GM21723 (cell line): ENCODE measurements around the gene TNFRSF25.
"Not testable (repeated sequence)": the region's sequence is repeated elsewhere in the genome, so short reads cannot be mapped to it uniquely, and the experiment has no call there.

Experiments used
- ATAC-seq: cut with Tn5 transposase; IDR thresholded peaks from one replicate; pipeline ENCODE4 v1.9.1; 2021; ENCODE audit warnings: mild to moderate bottlenecking, moderate library complexity; ENCODE audit not compliant: unreplicated experiment

Gene TNFRSF25

DNA sequence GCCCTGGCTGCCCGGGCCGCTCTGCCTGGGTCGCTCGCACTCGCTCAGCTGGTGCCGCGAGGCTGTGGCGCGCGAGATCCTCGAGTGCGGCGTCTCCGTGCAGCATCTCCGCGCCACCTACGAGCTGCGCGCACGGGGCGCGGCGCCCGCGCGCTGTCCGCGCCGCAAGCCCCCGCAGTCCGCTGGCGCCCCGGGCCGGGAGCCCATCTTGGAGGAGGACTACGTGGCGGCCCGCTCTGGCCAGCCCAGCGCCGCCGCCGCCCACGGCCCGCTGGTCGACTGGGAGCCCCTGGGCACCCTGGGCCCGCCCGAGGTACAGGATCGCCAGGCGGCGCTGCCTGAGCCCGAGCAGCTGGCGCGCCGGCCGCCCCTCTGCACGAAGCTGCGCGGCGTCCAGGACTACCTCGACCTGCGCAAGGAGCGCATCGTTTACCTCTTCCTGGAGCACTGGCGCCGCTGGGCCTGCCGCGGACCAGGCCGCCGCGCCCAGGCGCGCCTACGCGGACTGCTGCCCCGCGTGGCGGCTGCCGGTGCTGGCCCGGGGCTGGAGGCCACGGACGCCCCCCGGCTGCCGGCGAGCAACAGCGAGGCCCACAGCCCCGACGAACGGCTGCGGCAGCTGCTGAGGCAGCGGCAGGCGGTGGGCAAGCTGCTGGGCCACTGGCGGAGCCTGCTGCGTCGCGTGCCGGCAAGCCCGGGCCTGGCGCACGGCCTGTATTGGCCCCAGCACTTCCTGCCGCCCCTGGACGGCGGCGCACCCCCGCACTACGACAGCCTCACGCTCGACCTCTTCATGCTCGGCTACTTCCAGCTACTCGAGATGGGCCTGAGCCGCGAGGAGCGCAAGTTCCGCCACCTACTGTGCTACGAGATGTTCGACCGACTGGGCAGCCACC lies 10.9 kb downstream of the TNFRSF25 start:
- ATAC-seq, result no peak

DNA sequence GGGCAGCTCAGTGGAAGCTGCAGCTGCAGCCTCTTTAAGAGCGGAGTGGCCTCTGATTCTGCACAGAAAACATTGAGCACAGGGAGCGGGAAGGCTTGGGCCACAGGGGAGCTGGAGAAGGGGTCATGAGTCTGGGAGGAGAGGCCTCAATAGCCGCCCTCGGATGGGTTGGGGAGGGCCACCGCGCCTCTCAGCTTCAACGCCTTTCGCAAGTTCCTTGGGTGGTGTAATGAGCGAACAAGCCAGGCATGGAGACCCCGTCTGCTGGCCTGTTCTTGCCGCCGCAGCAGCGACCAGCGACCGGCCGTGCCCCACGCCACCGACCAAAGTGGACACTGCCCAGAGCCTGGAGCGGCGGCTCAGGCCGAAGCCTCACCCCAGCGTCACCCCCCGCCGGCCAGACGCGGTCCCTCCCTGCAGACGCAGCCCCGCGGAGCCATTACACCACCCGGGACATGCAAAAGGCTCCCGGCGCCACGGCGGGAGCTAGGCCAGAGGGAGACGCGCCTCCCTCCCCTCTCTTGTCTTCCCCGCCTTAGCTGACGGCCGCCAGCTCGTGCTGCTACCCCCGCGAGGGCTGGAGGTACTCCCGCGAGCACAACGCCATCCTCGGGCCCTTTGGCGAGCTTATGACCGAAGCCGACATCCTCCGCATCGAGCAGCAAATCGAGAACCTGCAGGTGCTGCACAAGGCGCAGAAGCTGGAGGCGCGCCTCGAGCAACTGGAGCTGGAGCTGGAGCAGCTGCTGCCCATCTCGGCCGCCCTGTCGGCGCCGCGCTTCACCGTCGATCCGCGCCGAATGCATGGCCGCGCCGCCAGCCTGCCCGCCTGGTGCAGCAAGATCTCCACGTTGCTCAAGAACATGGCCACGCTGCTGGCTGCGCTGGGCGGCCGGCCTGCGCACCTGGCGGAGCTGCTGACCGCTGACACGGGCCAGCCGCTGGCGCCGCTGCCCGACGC lies 11.8 kb downstream of the TNFRSF25 start:
- not testable (repeated sequence) for ATAC-seq

DNA sequence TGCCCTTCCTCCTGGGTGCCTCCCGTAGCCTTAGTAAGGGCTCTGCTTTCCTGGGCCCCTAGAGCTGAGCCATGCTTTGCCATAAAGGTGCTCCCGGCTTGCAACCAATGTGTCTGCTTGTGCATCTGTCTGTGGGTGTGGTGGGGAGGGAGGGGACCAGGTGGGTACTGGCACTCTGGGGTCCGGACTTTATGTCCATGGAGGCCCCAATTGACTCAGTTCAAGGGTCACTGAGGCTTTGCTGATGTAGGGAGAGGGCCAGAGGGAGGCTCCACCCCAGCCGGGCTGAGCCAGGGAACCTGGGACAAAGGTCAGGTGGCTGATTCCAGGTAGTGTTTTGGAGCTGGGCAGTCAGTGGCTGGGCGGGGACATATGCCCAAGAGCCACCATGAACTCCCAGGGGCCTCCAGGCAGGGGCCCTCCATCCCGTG lies 15.0 kb downstream of the TNFRSF25 start:
- no peak for ATAC-seq

DNA sequence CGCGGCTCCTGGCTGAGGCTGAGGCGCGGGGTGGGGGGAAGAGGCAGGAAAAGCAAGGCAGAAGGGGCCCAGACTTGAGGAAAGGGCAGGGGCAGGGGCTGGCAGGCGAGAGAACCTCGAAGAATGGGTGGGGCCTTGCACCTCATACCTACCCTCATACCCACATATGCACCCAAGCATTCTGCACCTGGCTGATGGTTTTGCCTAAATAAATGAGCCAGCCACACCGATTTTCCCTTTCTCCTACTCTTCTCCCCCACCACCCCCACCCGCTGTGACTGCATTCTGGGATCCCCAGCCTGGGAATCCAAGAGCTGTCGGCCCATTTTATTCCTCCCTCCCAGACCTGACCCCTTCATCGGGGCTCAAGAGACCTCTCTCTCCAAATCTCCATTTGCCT lies 15.5 kb downstream of the TNFRSF25 start:
- ATAC-seq, result not testable (repeated sequence)

DNA sequence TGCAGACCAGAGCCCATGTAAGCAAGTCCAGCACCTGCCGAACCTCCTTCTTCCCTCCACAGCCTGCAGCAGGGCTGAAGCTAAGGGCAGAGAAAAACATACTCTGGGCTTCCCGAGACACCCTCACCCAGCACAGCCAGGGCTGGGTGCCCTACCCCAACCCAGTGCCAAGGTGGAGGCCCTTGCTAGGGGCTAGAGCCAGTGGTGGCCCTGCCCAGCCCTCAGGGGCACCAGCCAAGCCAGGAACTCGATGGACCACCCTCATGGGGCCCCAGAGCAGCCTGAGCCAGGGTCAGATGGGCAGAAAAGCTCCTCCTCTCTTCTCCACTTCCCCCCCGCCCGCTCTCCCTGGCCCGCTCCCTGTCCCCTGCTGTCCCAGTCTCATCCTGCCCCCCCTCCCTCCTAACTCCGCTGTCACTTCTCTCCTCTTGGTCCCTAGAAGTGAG lies 15.9 kb downstream of the TNFRSF25 start:
- no peak for ATAC-seq

DNA sequence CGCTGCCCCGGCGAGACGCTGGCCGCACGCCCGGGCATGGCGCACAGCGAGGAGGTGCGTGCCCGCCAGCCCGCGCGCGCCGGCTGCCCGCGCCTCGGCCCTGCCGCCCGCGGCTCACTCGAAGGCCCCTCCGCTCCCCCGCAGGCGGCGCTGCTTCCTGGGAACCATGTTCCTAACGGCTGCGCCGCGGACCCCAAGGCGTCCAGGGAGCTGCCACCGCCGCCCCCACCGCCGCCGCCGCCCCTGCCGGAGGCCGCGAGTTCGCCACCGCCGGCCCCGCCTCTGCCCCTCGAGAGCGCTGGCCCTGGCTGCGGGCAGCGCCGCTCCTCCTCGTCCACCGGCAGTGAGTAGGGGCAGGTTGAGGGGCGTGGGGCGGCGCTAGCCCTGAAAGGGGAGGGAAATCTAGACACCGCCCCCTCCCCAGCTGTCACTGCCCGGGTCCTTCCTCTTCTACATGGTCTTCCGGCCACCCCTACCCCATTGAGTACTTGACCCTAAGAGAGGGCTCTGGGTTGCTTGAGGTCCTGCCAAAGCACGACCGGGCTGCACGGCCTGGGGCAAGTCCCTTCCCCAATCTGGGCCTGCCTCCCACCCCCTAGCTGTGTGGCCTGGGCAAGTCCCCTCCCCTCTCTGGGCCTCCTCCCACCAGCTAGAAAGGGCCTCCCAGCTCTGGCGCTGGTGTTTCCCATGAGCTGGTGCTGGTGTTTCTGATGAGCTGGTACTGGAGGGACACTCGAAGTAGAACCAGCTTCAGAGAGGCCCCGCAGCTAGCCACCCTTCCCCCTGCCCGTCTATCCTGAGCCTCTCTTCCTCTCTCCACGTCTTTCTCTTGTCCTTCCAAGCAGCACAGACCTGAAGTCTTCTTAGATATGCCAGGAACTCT lies 17.0 kb downstream of the TNFRSF25 start:
- ATAC-seq, result no peak

DNA sequence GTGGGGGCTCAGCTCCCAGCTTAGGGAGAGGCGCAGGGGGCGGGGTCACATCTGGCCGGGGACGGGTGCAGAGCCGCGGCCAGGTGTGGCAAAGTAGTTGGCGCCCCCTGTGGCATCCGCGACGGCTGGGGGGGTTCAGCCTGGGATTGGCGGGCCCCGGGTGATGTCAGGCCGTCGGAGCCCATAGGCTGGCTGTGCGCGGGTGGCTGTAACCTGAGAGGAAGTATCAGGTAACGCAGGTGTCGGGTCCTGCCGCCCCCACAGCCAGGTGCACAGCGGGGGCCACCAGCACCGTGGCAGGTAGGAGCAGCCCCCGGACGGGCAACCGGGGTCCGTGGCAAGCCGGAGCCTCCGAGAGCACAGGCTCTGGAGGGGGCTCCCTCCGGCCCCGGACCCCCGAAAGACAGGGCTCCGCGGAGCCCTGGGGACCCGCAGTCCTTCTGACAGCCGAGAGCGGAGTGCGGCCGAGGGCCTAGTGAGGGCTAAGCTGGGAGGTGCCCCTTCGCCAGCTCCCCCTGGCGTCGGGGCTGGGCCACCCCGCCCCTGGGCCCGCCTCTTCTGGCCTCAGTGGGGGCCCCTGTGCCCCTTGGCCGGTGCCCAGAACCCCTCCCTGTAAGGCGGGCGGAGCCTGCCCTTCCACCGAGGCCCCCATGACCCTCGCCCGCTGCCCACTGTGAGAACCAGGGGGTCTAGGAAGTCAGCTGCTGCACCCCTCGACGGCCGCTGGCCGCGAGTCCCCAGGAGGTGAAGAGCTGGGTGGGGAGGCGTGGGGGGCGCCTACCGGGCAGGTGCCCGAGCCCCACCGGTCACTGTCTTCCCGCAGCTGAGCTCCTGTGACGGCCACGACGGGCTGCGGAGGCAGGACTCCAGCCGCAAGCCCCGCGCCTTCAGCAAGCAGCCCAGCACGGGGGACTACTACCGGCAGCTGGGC lies 17.9 kb downstream of the TNFRSF25 start:
- ATAC-seq, result no peak

DNA sequence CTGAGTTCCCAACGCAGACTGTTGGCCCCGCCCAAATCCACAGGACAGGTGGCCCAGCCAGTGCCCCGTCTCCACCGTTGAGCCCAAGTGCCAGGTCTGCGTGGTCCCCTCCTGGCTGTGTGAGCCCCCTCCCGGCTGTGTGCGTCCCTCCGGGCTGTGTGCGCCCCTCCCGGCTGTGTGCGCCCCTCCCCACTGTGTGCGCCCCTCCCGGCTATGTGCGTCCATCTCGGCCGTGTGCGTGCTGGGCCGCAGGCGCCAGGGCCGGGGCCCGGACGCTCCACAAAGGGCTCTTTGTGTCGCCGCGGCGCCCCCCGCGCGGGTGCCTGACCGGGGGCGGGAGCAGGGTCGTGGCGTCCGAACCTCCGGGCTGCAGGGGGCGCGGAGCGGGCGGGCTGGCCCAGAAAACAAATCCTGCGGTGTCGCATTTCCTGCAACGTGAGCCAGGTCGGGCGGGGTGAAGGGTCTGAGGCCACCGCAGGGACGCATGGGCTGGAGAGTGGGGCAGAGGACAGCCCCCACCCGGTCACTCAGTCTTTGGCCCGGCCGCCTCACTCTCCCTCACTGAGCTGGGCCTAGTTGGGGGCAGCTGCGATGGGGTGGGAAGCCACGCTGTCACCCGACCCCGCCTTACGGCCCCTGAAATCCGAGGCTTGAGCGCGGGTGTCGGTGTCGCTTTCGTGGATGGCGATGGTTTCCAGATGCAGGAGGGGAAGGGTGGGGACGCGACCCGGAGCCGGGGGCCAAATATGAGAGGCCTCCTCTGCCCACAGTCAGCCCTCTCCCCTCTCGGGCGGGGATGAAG lies 18.8 kb downstream of the TNFRSF25 start:
- no peak for ATAC-seq

DNA sequence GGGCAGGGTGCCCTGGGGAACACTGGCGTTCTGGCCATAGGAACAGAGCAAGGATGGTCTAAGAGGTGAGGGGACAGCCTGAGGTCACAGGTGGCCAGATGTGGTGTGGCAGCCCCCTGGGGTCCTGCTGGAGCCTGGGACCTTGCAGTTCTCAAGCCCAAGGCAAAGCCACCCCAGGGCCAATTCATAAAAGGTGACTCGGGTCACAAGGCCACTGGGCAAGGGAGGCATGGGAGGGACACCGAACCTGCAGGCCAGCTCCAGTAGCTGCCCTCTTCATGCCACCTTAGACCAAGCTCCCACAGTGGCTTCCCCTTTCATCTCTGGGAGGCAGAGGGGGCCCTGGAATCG lies 19.3 kb downstream of the TNFRSF25 start:
- no peak for ATAC-seq

GRCh38 chr1:6445929-6446328 lies 20.0 kb downstream of the TNFRSF25 start:
- not testable (repeated sequence) for ATAC-seq

DNA sequence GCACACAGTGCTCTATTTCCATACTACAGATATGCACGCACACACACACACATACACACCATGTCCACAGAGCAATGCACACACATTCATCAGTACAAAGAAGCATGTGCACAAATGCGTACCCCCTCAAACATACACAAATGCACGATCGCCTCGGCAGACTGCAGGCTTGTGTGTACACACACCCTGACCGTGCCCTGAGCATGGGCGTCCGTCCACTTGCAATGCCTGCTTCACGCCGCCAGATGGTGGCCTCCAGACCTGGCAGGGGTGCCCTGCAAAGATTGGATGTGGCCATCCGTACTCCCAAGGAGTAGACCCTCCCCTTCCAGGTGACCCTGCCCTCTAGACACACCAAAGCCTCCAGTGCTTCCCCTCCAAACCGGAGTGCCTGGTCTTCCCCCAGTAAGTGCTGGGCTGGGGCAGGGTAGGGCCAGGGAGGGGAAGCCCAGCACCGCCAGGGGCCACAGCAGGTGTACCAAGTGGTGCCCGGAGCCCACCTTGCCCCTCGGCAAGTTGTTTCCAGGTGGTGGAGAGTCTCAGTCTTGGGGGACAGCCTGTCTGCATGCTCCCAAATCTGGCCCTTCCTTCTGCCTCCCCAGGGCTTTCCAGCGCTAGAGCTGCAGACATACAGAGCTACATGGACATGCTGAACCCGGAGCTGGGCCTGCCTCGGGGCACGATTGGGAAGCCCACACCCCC lies 20.8 kb downstream of the TNFRSF25 start:
- no peak for ATAC-seq

- ATAC-seq, result no peak
Measured at GRCh38 chr1:6444377-6444776, 21.6 kb downstream of the TNFRSF25 start.

DNA sequence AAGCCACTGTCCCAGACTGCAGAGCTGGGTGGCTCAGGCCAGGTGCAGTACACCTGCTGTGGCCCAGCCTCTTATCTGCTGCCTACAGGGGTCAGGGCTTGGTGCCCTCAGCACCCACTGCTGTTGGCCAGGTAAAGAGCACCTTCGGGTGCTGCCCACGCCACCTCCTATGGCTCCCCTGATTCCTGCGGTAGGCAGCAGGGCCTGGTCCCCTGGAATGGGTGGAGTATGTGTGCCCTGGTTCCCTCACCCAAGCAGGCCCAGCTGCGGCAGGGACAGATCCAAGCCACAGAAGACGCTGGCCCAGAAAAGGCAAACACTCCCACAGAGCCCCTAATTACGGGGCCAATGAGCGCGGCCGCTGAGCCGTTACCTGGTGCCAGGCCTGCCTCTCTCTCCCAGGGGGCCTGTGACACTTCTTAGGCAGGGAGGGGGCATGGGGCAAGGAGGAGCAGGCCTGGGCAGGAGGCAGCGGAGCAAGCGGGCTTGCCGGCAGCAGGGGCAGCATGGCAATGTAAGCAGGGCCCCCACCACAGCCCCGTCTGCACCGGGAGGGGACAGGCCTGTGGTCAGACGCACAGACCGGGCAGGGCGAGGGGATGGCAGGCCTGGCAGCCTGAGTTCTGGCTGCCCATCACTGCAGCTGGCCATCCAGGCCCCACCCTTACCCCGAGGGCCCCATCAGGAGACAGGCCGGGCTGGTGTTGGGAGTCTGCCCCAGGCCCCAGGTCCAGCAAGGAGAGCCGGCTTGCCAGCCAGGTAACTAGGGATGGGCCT lies 22.4 kb downstream of the TNFRSF25 start:
- no peak for ATAC-seq

DNA sequence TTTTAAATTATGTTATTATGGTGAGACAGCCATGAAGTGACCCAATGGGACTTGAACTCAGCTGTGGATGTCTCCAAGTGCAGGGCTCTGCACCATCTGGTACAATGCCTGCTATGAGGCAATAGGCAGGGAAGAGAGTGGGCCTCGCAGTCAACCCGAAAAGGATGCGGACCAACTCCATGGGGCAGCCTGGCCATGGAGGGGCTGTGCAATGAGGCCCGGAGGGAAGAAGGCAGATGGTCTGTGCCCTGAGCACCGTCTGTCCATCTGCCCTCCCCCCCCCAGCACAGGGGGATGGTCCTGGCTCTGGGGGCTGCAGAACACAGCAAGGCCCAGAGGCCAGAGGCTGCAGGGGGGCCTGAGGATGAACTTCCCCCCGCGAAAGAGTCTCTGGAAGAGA lies 24.4 kb downstream of the TNFRSF25 start:
- no peak for ATAC-seq

DNA sequence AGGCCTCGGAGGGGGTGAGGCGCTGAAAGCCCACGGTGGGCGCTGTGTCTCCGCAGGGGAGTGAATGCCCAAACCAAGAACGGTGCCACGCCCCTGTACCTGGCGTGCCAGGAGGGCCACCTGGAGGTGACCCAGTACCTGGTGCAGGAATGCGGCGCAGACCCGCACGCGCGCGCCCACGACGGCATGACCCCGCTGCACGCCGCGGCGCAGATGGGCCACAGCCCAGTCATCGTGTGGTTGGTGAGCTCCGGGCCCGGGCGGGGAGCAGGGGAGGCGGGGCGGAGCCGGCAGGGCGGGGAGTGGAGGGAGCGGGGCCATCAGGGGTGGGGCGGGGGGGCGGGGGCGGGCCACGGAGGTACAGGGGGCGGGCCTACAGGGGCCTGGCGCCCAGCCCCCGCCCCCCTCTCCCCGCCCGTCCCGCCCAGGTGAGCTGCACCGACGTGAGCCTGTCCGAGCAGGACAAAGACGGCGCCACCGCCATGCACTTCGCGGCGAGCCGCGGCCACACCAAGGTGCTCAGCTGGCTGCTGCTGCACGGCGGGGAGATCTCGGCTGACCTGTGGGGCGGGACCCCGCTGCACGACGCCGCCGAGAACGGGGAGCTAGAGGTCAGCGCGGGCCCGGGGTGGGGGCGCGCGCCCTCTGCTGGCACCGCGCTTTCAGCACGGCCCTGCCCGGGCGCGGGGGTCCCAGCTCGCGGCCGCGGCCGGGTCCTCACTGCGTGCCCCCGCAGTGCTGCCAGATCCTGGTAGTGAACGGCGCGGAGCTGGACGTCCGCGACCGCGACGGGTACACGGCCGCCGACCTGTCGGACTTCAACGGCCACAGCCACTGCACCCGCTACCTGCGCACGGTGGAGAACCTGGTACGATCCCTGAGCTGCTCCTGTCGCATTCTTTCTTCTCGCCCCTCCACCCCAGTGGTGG lies 25.5 kb downstream of the TNFRSF25 start:
- ATAC-seq, result no peak

DNA sequence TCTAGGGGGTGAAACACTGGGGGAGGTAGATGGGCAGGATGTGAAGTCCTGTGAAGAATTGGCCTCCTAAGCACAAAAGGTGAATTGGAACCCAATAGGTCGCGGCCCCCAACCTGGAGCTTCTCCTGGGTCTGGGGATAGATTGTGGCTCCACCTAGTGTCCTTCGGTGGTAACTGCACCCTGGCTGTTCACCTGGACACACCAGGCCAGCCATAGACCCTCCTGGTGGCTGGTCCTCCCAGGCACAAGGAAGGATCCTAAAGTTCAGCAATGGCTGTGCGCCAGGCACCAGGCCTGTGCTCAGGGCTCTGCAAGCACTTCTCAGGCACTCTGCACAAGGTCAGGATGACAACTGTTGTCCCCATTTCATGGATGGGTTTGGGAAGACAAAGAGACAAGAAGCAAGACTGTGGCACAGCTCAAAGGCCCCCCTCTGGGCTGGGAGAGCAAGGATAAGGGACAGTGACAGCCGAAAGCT lies 27.9 kb downstream of the TNFRSF25 start:
- peak; percentile 54 for ATAC-seq
